Measurements from ENCODE around the gene DRICH1.
"Not testable (repeated sequence)": the region's sequence is repeated elsewhere in the genome, so short reads cannot be mapped to it uniquely, and the experiment has no call there.

DRICH1 gene

GRCh38 chr22:23597576-23598268 is 34.4 kb downstream of the DRICH1 start:
- not testable (repeated sequence) for FAIRE-seq

- FAIRE-seq, result not testable (repeated sequence)
Observed at GRCh38 chr22:23595904-23596303, 36.2 kb downstream of the DRICH1 start.

GRCh38 chr22:23591846-23592245 is 40.3 kb downstream of the DRICH1 start:
- no peak for FAIRE-seq

GRCh38 chr22:23591201-23591791 is 40.8 kb downstream of the DRICH1 start:
- FAIRE-seq, result no peak

GRCh38 chr22:23583836-23584235 is 48.3 kb downstream of the DRICH1 start:
- FAIRE-seq, result no peak

- no peak for FAIRE-seq
Observed at GRCh38 chr22:23583153-23583552, 49.0 kb downstream of the DRICH1 start.

GRCh38 chr22:23581260-23581650 is 50.9 kb downstream of the DRICH1 start:
- no peak for FAIRE-seq

- FAIRE-seq, result no peak
Observed at GRCh38 chr22:23580576-23581259, 51.4 kb downstream of the DRICH1 start.

GRCh38 chr22:23579870-23580575 is 52.1 kb downstream of the DRICH1 start, which contains the start of gene IGLL1:
TSS of gene IGLL1 (minus strand) at chr22:23580290. CDS start at chr22:23580190, 100 bp downstream.
- no peak for FAIRE-seq

- FAIRE-seq, result no peak
Observed at GRCh38 chr22:23579280-23579679, 52.8 kb downstream of the DRICH1 start.

- FAIRE-seq, result no peak
Observed at GRCh38 chr22:23578306-23578705, 53.8 kb downstream of the DRICH1 start.

GRCh38 chr22:23576681-23577080 is 55.4 kb downstream of the DRICH1 start:
- no peak for FAIRE-seq

- FAIRE-seq, result no peak
Observed at GRCh38 chr22:23575601-23576000, 56.5 kb downstream of the DRICH1 start.

- FAIRE-seq, result no peak
Observed at GRCh38 chr22:23574877-23575276, 57.2 kb downstream of the DRICH1 start.

GRCh38 chr22:23574371-23574811 is 57.7 kb downstream of the DRICH1 start:
- no peak for FAIRE-seq

GRCh38 chr22:23573701-23574235 is 58.4 kb downstream of the DRICH1 start:
- not testable (repeated sequence) for FAIRE-seq

GRCh38 chr22:23573106-23573505 is 59.0 kb downstream of the DRICH1 start:
- not testable (repeated sequence) for FAIRE-seq

GRCh38 chr22:23571486-23571885 is 60.6 kb downstream of the DRICH1 start:
- no peak for FAIRE-seq

GRCh38 chr22:23570681-23571080 is 61.4 kb downstream of the DRICH1 start:
- FAIRE-seq, result no peak

GRCh38 chr22:23569716-23570115 is 62.4 kb downstream of the DRICH1 start:
- no peak for FAIRE-seq

GRCh38 chr22:23569291-23569690 is 62.8 kb downstream of the DRICH1 start:
- no peak for FAIRE-seq

- FAIRE-seq, result no peak
Observed at GRCh38 chr22:23566705-23567475, 65.2 kb downstream of the DRICH1 start.
